Measurements from ENCODE around the gene KCNC4.

GRCh38 chr1:110223581-110223980 lies 13.5 kb downstream of the KCNC4 start:
- TF ChIP-seq CTCF (conservative IDR thresholded peaks at IDR 0.05 in 1 of 2, IDR thresholded peaks at IDR 0.05 in 1 of 2; ENCODE audit: low read depth in 1 of 2, low read length in 2 of 2) (no peak), EZH2 (IDR thresholded peaks at IDR 0.05; ENCODE audit: low read length, missing control alignments) (no peak)
